Coronary artery (tissue), 2 donors: ENCODE results near the gene MYH14.
"Not testable (repeated sequence)": the region's sequence is repeated elsewhere in the genome, so short reads cannot be mapped to it uniquely, and the experiment has no call there.

Source experiments
- DNase-seq: peaks from one replicate; pipeline ENCODE4 v3.0.0-alpha.2; 2017; ENCODE audit warnings: low spot score
- H3K27ac ChIP-seq, 2 donors: fragments of 200-600 bp; sonication (generic); one replicate each; pipeline ENCODE4 v1.5.1; 2016 to 2019
- H3K4me3 ChIP-seq: fragments of 200-600 bp; sonication (generic); 2 replicates; pipeline ENCODE4 v1.5.1; 2016; ENCODE audit warnings: mild to moderate bottlenecking, moderate library complexity
- CTCF ChIP-seq: fragments of 200-600 bp; sonication (generic); IDR thresholded peaks from one replicate; pipeline ENCODE4 v1.5.1; 2019; ENCODE audit warnings: antibody characterized with exemption

MYH14 gene

DNA sequence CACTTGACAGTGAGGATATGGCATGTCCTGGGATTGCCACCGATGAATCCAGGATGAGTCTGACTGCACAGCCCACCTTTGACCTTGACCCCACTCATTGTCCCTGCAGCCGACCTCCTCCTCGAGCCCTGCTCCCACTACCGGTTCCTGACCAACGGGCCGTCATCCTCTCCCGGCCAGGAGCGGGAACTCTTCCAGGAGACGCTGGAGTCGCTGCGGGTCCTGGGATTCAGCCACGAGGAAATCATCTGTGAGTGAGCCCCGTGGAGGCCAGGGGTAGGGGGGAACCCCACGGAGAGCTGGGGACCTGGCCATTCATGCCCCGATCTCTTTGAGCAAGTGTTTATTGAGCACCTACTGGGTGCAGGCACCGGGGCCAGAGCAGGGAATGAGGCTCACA lies 28.4 kb downstream of the MYH14 start:
- no peak overlapping the region for H3K27ac ChIP-seq
- TF ChIP-seq CTCF, result no peak
- no peak for DNase-seq
- no peak overlapping the region for H3K4me3 ChIP-seq

DNA sequence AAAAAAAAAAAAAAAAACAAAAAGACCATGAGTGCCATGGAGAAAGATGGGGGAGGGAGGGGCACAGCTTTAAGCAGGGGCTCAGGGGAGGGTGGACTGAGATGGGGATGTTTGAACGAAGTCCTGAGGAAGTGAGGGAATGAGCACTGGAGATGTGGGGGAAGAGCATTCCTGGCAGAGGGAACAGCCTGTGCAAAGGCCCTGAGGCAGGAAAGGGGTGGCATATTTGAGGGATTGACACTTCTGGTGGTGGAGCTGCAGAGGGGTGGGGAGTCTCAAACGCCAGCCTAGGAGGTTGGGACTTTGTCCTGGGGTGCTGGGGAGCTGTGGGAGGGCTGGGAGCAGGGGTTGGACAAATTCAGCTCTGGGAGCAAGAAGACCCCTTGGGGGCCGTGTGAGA lies 29.2 kb downstream of the MYH14 start:
- Histone ChIP-seq H3K4me3 (no peak overlapping the region), H3K27ac (no peak overlapping the region)
- DNase-seq, result no peak
- no peak for TF ChIP-seq CTCF

GRCh38 chr19:50233308-50233910 lies 30.0 kb downstream of the MYH14 start:
- H3K27ac ChIP-seq, result no peak overlapping the region
- no peak overlapping the region for H3K4me3 ChIP-seq
- TF ChIP-seq CTCF, result no peak
- no peak for DNase-seq

DNA sequence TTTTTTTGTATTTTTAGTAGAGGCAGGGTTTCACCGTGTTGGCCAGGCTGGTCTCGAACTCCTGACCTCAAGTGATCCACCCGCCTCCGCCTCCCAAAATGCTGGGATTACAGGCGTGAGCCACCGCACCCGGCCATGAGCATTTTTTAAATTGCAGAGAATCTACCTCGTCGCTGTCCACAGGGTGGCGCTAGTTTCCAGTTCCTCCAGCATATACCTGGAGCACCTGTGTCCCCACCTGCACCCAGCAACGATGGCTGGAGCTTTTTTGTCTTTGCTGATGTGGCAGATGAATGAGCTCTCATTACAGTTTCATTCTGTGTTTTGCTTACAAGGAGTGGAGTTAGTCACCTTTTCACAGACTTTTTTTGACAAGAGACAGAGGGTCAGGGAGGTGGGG lies 34.1 kb downstream of the MYH14 start:
- H3K4me3 ChIP-seq, H3K27ac ChIP-seq, DNase-seq: not testable (repeated sequence)

GRCh38 chr19:50238043-50238442 lies 34.6 kb downstream of the MYH14 start:
- H3K27ac ChIP-seq, result no peak overlapping the region
- H3K4me3 ChIP-seq, result no peak overlapping the region
- no peak for DNase-seq
- TF ChIP-seq CTCF, result no peak

DNA sequence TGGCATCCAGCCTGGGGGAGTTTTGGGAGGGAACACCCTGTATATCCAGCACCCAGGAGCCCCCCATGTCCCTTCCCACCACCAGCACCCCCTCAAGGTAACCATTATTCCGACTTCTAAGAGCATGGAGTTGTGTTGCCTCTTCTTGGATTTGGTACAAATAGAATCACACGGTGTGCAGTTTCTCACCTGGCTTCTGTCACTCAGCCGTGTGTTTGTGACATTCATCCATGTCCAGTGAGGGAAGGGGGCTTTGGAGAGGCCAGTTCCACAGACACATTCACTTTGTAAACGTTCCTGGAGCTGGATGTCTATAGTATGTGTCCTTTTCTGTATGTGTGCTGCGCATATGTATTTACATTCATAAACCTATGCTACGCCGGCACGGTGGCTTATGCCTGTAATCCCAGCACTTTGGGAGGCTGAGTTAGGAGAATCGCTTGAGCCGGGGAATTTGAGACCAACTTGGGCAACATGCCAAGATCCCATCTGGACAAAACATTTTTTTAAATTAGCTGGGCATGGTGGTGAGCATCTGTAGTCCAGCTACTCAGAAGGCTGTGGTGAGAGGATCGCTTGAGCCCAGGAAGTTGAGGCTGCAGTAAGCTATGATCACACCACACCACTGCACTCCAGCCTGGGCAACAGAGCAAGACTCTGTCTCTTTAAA lies 36.6 kb downstream of the MYH14 start:
- no peak overlapping the region for H3K27ac ChIP-seq
- no peak overlapping the region for H3K4me3 ChIP-seq
- no peak for TF ChIP-seq CTCF
- no peak for DNase-seq

- no peak for DNase-seq
- no peak for TF ChIP-seq CTCF
- Histone ChIP-seq H3K27ac (no peak overlapping the region), H3K4me3 (no peak overlapping the region)
Observed at GRCh38 chr19:50242581-50242980, 39.2 kb downstream of the MYH14 start.
